ENCODE results near the gene HLA-DPB1. TPM values are rescaled to one million over a fixed set of nuclear protein-coding genes. Genes with fewer than 3 reads are reported as not detected.
A peak's percentile ranks its signal among the peaks of the same experiment; 100 is the strongest.

The HLA-DPB1 gene
- total RNA-seq = 10 to 100 TPM; 33.8 to 44.7 (median 41.0) TPM

GRCh38 chr6:33075568-33076405 is at the start of gene HLA-DPB1:
HLA-DPB1 (plus strand) TSS chr6:33075990; CDS start chr6:33076042, 52 bp downstream.
- H3K4me1 ChIP-seq = peaks cover 4 to 7% of the 10 kb centered on the region in 2 donors
- TF ChIP-seq POLR2A (IDR thresholded peaks at IDR 0.05) (peak in 1 of 2 donors; percentile 27), CTCF (IDR thresholded peaks at IDR 0.05) (no peak)
- DNase-seq = no peak
- H3K9me3 ChIP-seq = no peaks in the 10 kb centered on the region
- 63 to 67% methylated on average over 10 of the region's 10 CpGs for WGBS, 2 donors
- peak within 1 kb of the TSS in 1 of 3 donors; percentile 23 for H3K4me3 ChIP-seq (replicated peaks in 1 of 3)
- no peaks in the 10 kb centered on the region for H3K36me3 ChIP-seq
- intact Hi-C loops (cut with DNase I) = loop anchor here (5.0 kb wide), 1 partner anchor 63 kb away; no protein-coding TSS in a partner anchor
- no peaks in the 10 kb centered on the region for H3K27me3 ChIP-seq
- H3K27ac ChIP-seq = peak within 1 kb of the TSS; percentile 12 to 66 (median 44)

GRCh38 chr6:33028220-33028849 is 47.5 kb upstream of the HLA-DPB1 start:
- TF ChIP-seq POLR2A (IDR thresholded peaks at IDR 0.05) = no peak
- TF ChIP-seq CTCF (IDR thresholded peaks at IDR 0.05) = no peak
- no peak for DNase-seq
- 20 to 25% methylated on average over 1 of the region's 1 CpG for WGBS, 2 donors
- no peaks in the 10 kb centered on the region for H3K27me3 ChIP-seq
- peak overlapping the region in 1 of 3 donors; percentile 45 for H3K27ac ChIP-seq
- H3K9me3 ChIP-seq = no peaks in the 10 kb centered on the region
- no peaks in the 10 kb centered on the region for H3K4me1 ChIP-seq
- no peaks in the 10 kb centered on the region for H3K36me3 ChIP-seq
- no peak overlapping the region for H3K4me3 ChIP-seq (replicated peaks in 1 of 3)
- intact Hi-C loops (cut with DNase I) = no loop called here

GRCh38 chr6:33029328-33030184 is 46.2 kb upstream of the HLA-DPB1 start:
- no peaks in the 10 kb centered on the region for H3K9me3 ChIP-seq
- intact Hi-C loops (cut with DNase I) = no loop called here
- H3K4me3 ChIP-seq (replicated peaks in 1 of 3) = no peak overlapping the region
- H3K27me3 ChIP-seq = no peaks in the 10 kb centered on the region
- 51 to 54% methylated on average over 6 of the region's 6 CpGs for WGBS, 2 donors
- H3K27ac ChIP-seq = peak overlapping the region; percentile 22 to 45 (median 38)
- DNase-seq = peak; percentile 23 to 39
- TF ChIP-seq POLR2A (IDR thresholded peaks at IDR 0.05) = no peak
- no peak for TF ChIP-seq CTCF (IDR thresholded peaks at IDR 0.05)
- H3K4me1 ChIP-seq = no peaks in the 10 kb centered on the region
- H3K36me3 ChIP-seq = no peaks in the 10 kb centered on the region

GRCh38 chr6:33030245-33030644 is 45.5 kb upstream of the HLA-DPB1 start:
- no peak for DNase-seq
- no peaks in the 10 kb centered on the region for H3K36me3 ChIP-seq
- intact Hi-C loops (cut with DNase I) = no loop called here
- WGBS, 2 donors = 56 to 59% methylated on average over 3 of the region's 3 CpGs
- peak overlapping the region in 2 of 3 donors; percentile 37 to 45 for H3K27ac ChIP-seq
- TF ChIP-seq CTCF (IDR thresholded peaks at IDR 0.05) (no peak), POLR2A (IDR thresholded peaks at IDR 0.05) (no peak)
- H3K27me3 ChIP-seq = no peaks in the 10 kb centered on the region
- no peak overlapping the region for H3K4me3 ChIP-seq (replicated peaks in 1 of 3)
- no peaks in the 10 kb centered on the region for H3K4me1 ChIP-seq
- H3K9me3 ChIP-seq = no peaks in the 10 kb centered on the region

All from thyroid gland (tissue), 4 donors.